Activated T-cell treated with anti-CD3 and anti-CD28 coated beads, Interleukin-2, amount 50 U/mL, for 4 hours (primary cell): ENCODE data around the gene SUFU. TPM values are rescaled to one million over a fixed set of nuclear protein-coding genes. Genes with fewer than 3 reads are reported as not detected.
"Not testable (repeated sequence)": the region's sequence is repeated elsewhere in the genome, so short reads cannot be mapped to it uniquely, and the experiment has no call there.

Experiments
- ATAC-seq, 2 donors: fragments of 200-7000 bp; cut with Tn5 transposase; one replicate each; pipeline ENCODE4 v1.10.0; 2021
- DNase-seq: peaks from one replicate; pipeline ENCODE4 v3.0.0-alpha.2; 2020
- H3K27me3 Mint-ChIP-seq: one replicate; pipeline ENCODE4 v1.8.0; 2021; ENCODE audit warnings: low read depth, mixed read lengths
- H3K36me3 Mint-ChIP-seq: one replicate; pipeline ENCODE4 v1.8.0; 2022; ENCODE audit warnings: mixed read lengths; ENCODE audit not compliant: insufficient read depth
- H3K4me1 Mint-ChIP-seq: one replicate; pipeline ENCODE4 v1.8.0; 2021; ENCODE audit warnings: low read depth, mixed read lengths
- H3K4me3 Mint-ChIP-seq: one replicate; pipeline ENCODE4 v1.8.0; 2021; ENCODE audit warnings: mild to moderate bottlenecking, moderate library complexity, mixed read lengths
- H3K9me3 Mint-ChIP-seq: one replicate; pipeline ENCODE4 v1.8.0; 2021; ENCODE audit warnings: mixed read lengths
- total RNA-seq, 3 donors: library from RNA; stranded (reverse); gene quantifications; one replicate each; pipeline ENCODE4 v1.2.1, GENCODE V29; 2021

Gene SUFU
- total RNA-seq, 3 donors from 2014 or later = 8.7 to 8.8 (median 8.8) TPM

- H3K9me3 Mint-ChIP-seq = no peaks in the 10 kb centered on the region
- H3K4me1 Mint-ChIP-seq = peaks cover 42% of the 10 kb centered on the region
- H3K27me3 Mint-ChIP-seq = no peaks in the 10 kb centered on the region
- H3K36me3 Mint-ChIP-seq = peaks cover 10% of the 10 kb centered on the region
- ATAC-seq = peak; percentile 83 to 87
- DNase-seq = peak; percentile 38
- peak overlapping the region; percentile 69 for H3K4me3 Mint-ChIP-seq
Measured at GRCh38 chr10:102660888-102661657, 157.3 kb downstream of the SUFU start.

DNA sequence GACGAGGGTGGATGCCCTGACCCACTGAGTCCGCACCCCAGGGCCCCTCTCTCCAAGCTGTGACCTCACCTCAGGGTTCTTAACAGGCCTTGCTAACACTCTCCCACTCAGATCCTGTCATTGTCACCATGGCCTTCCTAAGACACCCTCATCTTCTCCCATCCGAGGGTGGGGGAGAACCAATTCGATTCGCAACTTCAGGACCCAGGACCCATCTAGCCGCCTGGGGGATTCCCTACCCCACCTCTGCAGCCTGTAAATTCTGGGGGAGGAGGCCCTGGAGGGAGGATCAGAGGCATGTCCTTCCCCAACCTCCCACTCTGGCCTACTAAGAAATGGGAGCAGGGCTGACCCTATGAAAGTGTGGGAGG, 157.9 kb downstream of the SUFU start:
- no peaks in the 10 kb centered on the region for H3K9me3 Mint-ChIP-seq
- DNase-seq (no peak), ATAC-seq (peak; percentile 35 to 61)
- H3K4me3 Mint-ChIP-seq = peak overlapping the region; percentile 69
- no peaks in the 10 kb centered on the region for H3K27me3 Mint-ChIP-seq
- H3K36me3 Mint-ChIP-seq = peaks cover 10% of the 10 kb centered on the region
- H3K4me1 Mint-ChIP-seq = peaks cover 42% of the 10 kb centered on the region

DNA sequence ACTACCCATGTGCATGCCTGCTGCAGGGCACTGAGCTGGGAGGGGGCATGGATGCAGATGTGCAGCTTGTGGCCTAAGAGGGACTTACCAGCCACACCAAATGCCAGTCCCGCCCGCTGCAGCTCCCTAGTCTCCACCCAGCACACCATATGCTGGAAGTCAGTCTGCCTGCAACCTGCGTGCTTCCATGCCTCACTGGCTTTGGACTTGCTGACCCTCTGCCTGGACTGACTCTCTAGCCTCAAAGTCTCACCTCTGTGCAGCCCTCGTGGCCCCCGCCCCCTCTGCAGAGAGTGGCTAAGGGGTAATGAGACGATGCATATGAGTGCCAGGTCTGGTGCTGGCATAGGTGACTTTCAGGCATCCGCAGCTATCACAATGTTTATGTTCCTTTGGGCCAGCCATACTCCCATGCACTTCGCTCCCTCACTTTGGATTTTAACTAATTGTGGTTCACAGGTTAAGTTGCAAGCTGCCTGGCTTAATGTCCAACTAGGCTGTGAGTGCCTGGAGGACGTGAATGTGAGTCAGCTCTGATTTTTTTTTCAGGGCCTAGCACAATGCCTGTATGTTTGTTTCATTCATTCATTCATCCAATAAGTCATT, 162.2 kb downstream of the SUFU start:
- ATAC-seq (no peak), DNase-seq (no peak)
- Mint-ChIP-seq H3K4me3 (no peak overlapping the region), H3K36me3 (no peaks in the 10 kb centered on the region), H3K4me1 (peaks cover 23% of the 10 kb centered on the region), H3K9me3 (no peaks in the 10 kb centered on the region), H3K27me3 (no peaks in the 10 kb centered on the region)

- not testable (repeated sequence) for DNase-seq, ATAC-seq, H3K4me3 Mint-ChIP-seq, H3K27me3 Mint-ChIP-seq, H3K9me3 Mint-ChIP-seq, H3K36me3 Mint-ChIP-seq
- peaks cover 12% of the 10 kb centered on the region for H3K4me1 Mint-ChIP-seq
Measured at GRCh38 chr10:102667411-102667810, 163.6 kb downstream of the SUFU start.

- H3K36me3 Mint-ChIP-seq = no peaks in the 10 kb centered on the region
- H3K4me3 Mint-ChIP-seq = no peak overlapping the region
- no peaks in the 10 kb centered on the region for H3K9me3 Mint-ChIP-seq
- H3K4me1 Mint-ChIP-seq = peaks cover 19% of the 10 kb centered on the region
- H3K27me3 Mint-ChIP-seq = no peaks in the 10 kb centered on the region
- DNase-seq (no peak), ATAC-seq (no peak)
Measured at GRCh38 chr10:102668326-102669107, 164.7 kb downstream of the SUFU start.

DNA sequence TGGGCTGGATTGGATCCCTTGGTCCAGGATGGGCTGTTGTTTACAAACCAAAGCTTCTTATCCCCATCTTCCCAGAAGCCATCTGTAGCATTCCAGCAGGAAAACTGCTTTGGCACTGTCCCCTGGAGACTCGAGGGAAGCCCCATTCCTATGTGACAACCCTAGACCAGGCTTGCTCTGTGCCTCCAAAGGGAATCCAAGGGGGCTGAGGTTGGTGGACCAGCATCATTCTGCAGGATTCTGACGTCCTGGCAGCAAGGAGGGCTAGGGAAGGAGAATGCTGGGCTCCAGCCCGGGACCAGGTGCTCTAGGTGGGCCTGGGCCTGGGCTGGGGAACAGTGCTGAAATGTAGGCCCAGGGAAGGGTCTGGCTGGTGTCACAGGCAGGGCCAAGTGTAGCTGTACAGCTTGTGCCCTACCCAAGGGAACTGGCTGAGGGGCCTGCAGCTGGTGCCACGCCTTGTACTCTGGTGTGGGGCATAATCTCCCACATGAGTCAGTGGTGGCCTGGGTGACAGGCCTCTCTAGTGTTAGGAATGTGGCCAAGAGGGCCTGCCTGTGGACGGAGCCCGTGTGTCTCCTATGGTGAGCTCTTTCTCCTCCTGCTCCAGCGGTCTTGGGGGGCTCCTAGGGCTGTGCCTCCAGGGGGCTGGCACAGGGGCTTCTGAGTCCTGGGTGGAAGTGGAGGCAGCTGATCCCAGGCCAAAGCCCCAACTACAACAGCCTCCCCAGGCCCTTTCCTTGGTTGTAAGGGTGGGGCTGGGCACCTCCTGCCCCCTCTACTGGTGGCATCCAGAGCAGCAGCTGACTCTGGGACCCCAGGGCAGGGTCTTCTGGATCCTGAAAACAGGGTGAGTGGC, 165.7 kb downstream of the SUFU start:
- ATAC-seq (no peak), DNase-seq (no peak)
- peaks cover 27% of the 10 kb centered on the region for H3K4me1 Mint-ChIP-seq
- no peaks in the 10 kb centered on the region for H3K27me3 Mint-ChIP-seq
- H3K9me3 Mint-ChIP-seq = no peaks in the 10 kb centered on the region
- no peak overlapping the region for H3K4me3 Mint-ChIP-seq
- H3K36me3 Mint-ChIP-seq = no peaks in the 10 kb centered on the region

DNA sequence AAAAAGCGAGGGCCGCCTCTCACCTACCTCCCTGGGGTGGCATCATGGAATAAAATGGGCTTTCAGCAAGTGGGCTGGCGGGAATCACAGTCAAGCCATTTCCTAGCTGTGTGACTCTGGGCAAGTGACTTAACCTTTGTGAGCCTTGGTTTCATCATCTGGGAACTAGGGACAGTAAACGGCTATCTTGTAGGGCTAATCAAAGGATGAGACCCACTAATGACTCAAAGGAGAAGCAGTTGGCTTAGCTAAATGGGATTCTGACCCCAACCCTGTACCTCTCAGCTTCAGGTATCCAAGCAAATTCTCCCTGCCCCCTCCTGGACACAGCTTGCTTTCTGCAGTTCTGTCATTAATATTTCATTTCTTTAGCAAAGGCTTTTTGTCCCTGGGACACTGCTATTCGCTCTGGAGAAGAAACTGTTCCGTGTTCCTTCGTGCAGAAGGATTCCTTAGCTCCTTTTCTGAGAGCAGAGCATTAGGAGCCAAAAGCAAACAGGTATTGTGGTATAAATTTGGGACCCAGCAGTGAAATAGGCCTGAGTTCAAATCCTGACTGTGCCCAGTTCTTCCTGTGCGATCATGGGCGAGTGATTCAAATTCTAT, 166.4 kb downstream of the SUFU start:
- Mint-ChIP-seq H3K36me3 (no peaks in the 10 kb centered on the region), H3K9me3 (no peaks in the 10 kb centered on the region), H3K4me3 (no peak overlapping the region), H3K27me3 (no peaks in the 10 kb centered on the region), H3K4me1 (peaks cover 35% of the 10 kb centered on the region)
- no peak for DNase-seq
- ATAC-seq = no peak

GRCh38 chr10:102670871-102671434, 167.2 kb downstream of the SUFU start:
- no peak overlapping the region for H3K4me3 Mint-ChIP-seq
- H3K9me3 Mint-ChIP-seq = no peaks in the 10 kb centered on the region
- no peaks in the 10 kb centered on the region for H3K27me3 Mint-ChIP-seq
- ATAC-seq (no peak), DNase-seq (no peak)
- H3K36me3 Mint-ChIP-seq = no peaks in the 10 kb centered on the region
- peaks cover 42% of the 10 kb centered on the region for H3K4me1 Mint-ChIP-seq

- no peaks in the 10 kb centered on the region for H3K27me3 Mint-ChIP-seq
- peak overlapping the region; percentile 63 for H3K4me3 Mint-ChIP-seq
- H3K4me1 Mint-ChIP-seq = peaks cover 48% of the 10 kb centered on the region
- no peaks in the 10 kb centered on the region for H3K9me3 Mint-ChIP-seq
- no peaks in the 10 kb centered on the region for H3K36me3 Mint-ChIP-seq
- ATAC-seq (no peak), DNase-seq (no peak)
Measured at GRCh38 chr10:102673236-102673818, 169.6 kb downstream of the SUFU start.

DNA sequence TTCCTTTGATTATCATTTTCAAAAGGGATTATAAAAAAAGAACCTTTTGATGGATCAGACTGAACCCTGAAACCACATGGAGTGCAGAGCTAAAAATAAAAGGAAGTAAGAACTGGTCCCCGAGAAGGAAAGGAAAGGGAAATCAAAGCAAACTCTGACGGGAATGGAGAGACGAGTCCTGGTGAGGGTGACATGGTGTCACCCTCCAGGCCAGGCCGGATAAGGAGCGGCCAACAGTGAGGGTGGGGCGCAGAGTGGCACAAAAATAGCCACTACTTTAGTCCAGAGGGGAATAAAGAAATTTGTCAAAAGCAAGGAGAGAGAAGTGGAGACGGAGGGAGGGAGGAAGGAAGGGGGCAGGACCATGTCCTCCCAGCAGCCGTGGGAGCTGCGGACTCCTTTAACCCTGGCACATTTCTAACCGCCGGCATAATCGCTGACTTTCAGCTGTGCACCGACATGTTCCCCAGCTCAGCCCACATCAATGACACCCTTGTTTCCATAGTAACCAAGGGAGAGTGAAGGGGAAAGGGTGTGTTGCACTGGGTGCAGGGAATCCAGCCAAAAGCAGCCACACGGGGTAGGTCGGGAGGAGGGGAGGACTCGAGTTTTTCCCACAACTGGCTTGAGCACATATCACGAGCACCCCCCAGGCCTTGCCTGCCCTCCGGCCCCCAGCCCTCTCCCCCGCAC, 170.2 kb downstream of the SUFU start:
- peak; percentile 94 to 96 for ATAC-seq
- Mint-ChIP-seq H3K9me3 (no peaks in the 10 kb centered on the region), H3K27me3 (no peaks in the 10 kb centered on the region), H3K36me3 (no peaks in the 10 kb centered on the region), H3K4me1 (peaks cover 51% of the 10 kb centered on the region), H3K4me3 (peak overlapping the region; percentile 63)
- DNase-seq = peak; percentile 50

GRCh38 chr10:102674566-102674965, 170.8 kb downstream of the SUFU start:
- peak; percentile 19 to 26 for ATAC-seq
- Mint-ChIP-seq H3K36me3 (no peaks in the 10 kb centered on the region), H3K27me3 (no peaks in the 10 kb centered on the region), H3K4me3 (peak overlapping the region; percentile 63), H3K9me3 (no peaks in the 10 kb centered on the region), H3K4me1 (peaks cover 53% of the 10 kb centered on the region)
- DNase-seq = no peak

GRCh38 chr10:102675011-102675665, 171.4 kb downstream of the SUFU start:
- peak overlapping the region; percentile 63 for H3K4me3 Mint-ChIP-seq
- no peaks in the 10 kb centered on the region for H3K36me3 Mint-ChIP-seq
- ATAC-seq (no peak), DNase-seq (no peak)
- H3K27me3 Mint-ChIP-seq = no peaks in the 10 kb centered on the region
- peaks cover 53% of the 10 kb centered on the region for H3K4me1 Mint-ChIP-seq
- no peaks in the 10 kb centered on the region for H3K9me3 Mint-ChIP-seq
